IMR-90 (cell line): ENCODE results near the gene KCNK10. TPM values are rescaled to one million over a fixed set of nuclear protein-coding genes. Genes with fewer than 3 reads are reported as not detected.

Source experiments
- ATAC-seq: fragments of 200-7000 bp; cut with Tn5 transposase; 2 replicates; pipeline ENCODE4 v1.9.1; 2020; ENCODE audit warnings: low read depth, mild to moderate bottlenecking, moderate library complexity
- BruUV-seq: library from RNA; stranded (reverse); fragments of 400-500 nt; replicated peaks from 2 replicates; lab custom pipeline; 2021; lab: Mats Ljungman, UMichigan
- CTCF ChIA-PET: fragments of 300-600 bp; formaldehyde crosslinking; extraction: SDS; loops from one replicate; lab custom pipeline; 2021; ENCODE audit warnings: antibody characterized with exemption; lab: Yijun Ruan, JAX
- POLR2A ChIA-PET: fragments of 300-600 bp; sonication (Branson Sonifier 250); formaldehyde crosslinking; loops from one replicate; lab custom pipeline; 2022; ENCODE audit warnings: antibody characterized with exemption; ENCODE audit not compliant: unreplicated experiment; lab: Charles Lee
- DNase-seq: peaks from one replicate; pipeline ENCODE4 v3.0.0; 2013
- H2AFZ ChIP-seq: replicated peaks from 2 replicates; pipeline ENCODE3; 2013; ENCODE audit warnings: low read length, mild to moderate bottlenecking; ENCODE audit not compliant: poor library complexity
- H2AK5ac ChIP-seq: 2 replicates; pipeline ENCODE4 v1.6.1; 2013; ENCODE audit warnings: low read depth, low read length, inconsistent platforms
- H2AK9ac ChIP-seq: replicated peaks from 2 replicates; pipeline ENCODE3; 2013; ENCODE audit warnings: mild to moderate bottlenecking, low read depth, low read length, moderate library complexity; ENCODE audit not compliant: poor library complexity
- H2BK120ac ChIP-seq: 2 replicates; pipeline ENCODE4 v1.6.1; 2013; ENCODE audit warnings: low read depth, low read length, inconsistent platforms
- H2BK15ac ChIP-seq: 3 replicates; pipeline ENCODE4 v1.6.1; 2013; ENCODE audit warnings: low read depth, low read length, inconsistent platforms
- H2BK20ac ChIP-seq: 2 replicates; pipeline ENCODE4 v1.6.1; 2013; ENCODE audit warnings: low read depth, mild to moderate bottlenecking, inconsistent platforms, low read length, moderate library complexity
- H2BK5ac ChIP-seq: 2 replicates; pipeline ENCODE4 v1.6.1; 2013; ENCODE audit warnings: mild to moderate bottlenecking, low read depth, low read length, inconsistent platforms; ENCODE audit not compliant: poor library complexity, severe bottlenecking
- H3K14ac ChIP-seq: replicated peaks from 2 replicates; pipeline ENCODE4 v1.6.1; 2013; ENCODE audit warnings: low read depth, low read length, inconsistent platforms
- H3K18ac ChIP-seq: 2 replicates; pipeline ENCODE4 v1.6.1; 2013; ENCODE audit warnings: low read depth, low read length, control low read depth
- H3K23ac ChIP-seq: 2 replicates; pipeline ENCODE4 v1.6.1; 2013; ENCODE audit warnings: low read depth, low read length, inconsistent platforms
- H3K27ac ChIP-seq: 2 replicates; pipeline ENCODE4 v1.5.1; 2013; ENCODE audit warnings: mild to moderate bottlenecking, control low read depth, low read length; ENCODE audit not compliant: insufficient read depth
- H3K27me3 ChIP-seq: 2 replicates; pipeline ENCODE4 v1.6.1; 2013; ENCODE audit warnings: low read length; ENCODE audit not compliant: control insufficient read depth, insufficient read depth
- H3K36me3 ChIP-seq: 2 replicates; pipeline ENCODE4 v1.6.1; 2013; ENCODE audit warnings: low read length, mixed read lengths; ENCODE audit not compliant: control insufficient read depth, insufficient read depth
- H3K4ac ChIP-seq: 2 replicates; pipeline ENCODE4 v1.6.1; 2013; ENCODE audit warnings: low read depth, low read length, inconsistent platforms
- H3K4me1 ChIP-seq: 2 replicates; pipeline ENCODE4 v1.6.1; 2013; ENCODE audit warnings: low read length, mixed read lengths; ENCODE audit not compliant: control insufficient read depth, insufficient read depth
- H3K4me2 ChIP-seq: 2 replicates; pipeline ENCODE4 v1.6.1; 2013; ENCODE audit warnings: low read depth, mild to moderate bottlenecking, control low read depth, low read length, moderate library complexity
- H3K4me3 ChIP-seq: 2 replicates; pipeline ENCODE4 v1.5.1; 2013; ENCODE audit warnings: low read depth, mild to moderate bottlenecking, control low read depth, low read length, moderate library complexity; ENCODE audit not compliant: insufficient read depth
- H3K56ac ChIP-seq: 2 replicates; pipeline ENCODE4 v1.6.1; 2013; ENCODE audit warnings: low read length, inconsistent platforms; ENCODE audit not compliant: insufficient read depth; ENCODE audit errors: extremely low read depth
- H3K79me1 ChIP-seq, 2 experiments: 2 replicates each; pipeline ENCODE4 v1.6.1; 2013; ENCODE audit warnings: low read length in 2 of 2, inconsistent platforms in 1 of 2, low read depth in 1 of 2
- H3K9ac ChIP-seq: 2 replicates; pipeline ENCODE4 v1.6.1; 2013; ENCODE audit warnings: low read depth, low read length, control low read depth
- H3K9me1 ChIP-seq: 2 replicates; pipeline ENCODE4 v1.6.1; 2013; ENCODE audit warnings: low read length, inconsistent platforms; ENCODE audit not compliant: insufficient read depth
- H3K9me3 ChIP-seq: 2 replicates; pipeline ENCODE4 v1.6.1; 2013; ENCODE audit warnings: low read length; ENCODE audit not compliant: control insufficient read depth, insufficient read depth
- H4K20me1 ChIP-seq: 2 replicates; pipeline ENCODE4 v1.6.1; 2013; ENCODE audit warnings: low read length, inconsistent platforms; ENCODE audit not compliant: insufficient read depth
- H4K5ac ChIP-seq: 2 replicates; pipeline ENCODE4 v1.6.1; 2013; ENCODE audit warnings: mild to moderate bottlenecking, low read depth, low read length, control low read depth
- H4K8ac ChIP-seq, 2 experiments: 2 replicates each; pipeline ENCODE4 v1.6.1; 2013; ENCODE audit warnings: low read depth in 2 of 2, low read length in 2 of 2, control low read depth in 1 of 2, inconsistent platforms in 1 of 2
- H4K91ac ChIP-seq: 2 replicates; pipeline ENCODE4 v1.6.1; 2013; ENCODE audit warnings: low read depth, low read length, inconsistent platforms; ENCODE audit not compliant: insufficient read depth
- BHLHE40 ChIP-seq: fragments of 150-350 bp; IDR thresholded peaks from 2 replicates; pipeline ENCODE4 v1.6.1; 2016; ENCODE audit warnings: mild to moderate bottlenecking, low read depth, low read length
- MXI1 ChIP-seq: IDR thresholded peaks from 2 replicates; pipeline ENCODE4 v1.6.1; 2012; ENCODE audit warnings: low read depth, mild to moderate bottlenecking, low read length, moderate library complexity, borderline replicate concordance
- RCOR1 ChIP-seq: IDR thresholded peaks from 2 replicates; pipeline ENCODE4 v1.6.1; 2012; ENCODE audit warnings: mild to moderate bottlenecking, low read length, improper control_type of control experiment; ENCODE audit not compliant: insufficient replicate concordance
- dilution Hi-C: fragments of 300-500 bp; cut with HindIII; formaldehyde crosslinking; loops from one replicate; pipeline ENCODE4 v1.14.3; 2018; ENCODE audit warnings: low sequenced_read_pairs; ENCODE audit not compliant: unreplicated experiment
- in situ Hi-C: fragments of 300-500 bp; cut with MboI; formaldehyde crosslinking; loops from 3 replicates; pipeline ENCODE4 v1.14.3; 2019; ENCODE audit warnings: low sequenced_read_pairs, inconsistent platforms, mixed read lengths
- intact Hi-C: fragments of 100-400 bp; cut with micrococcal nuclease; formaldehyde crosslinking; loops from 2 replicates; pipeline ENCODE4 v1.10.0; 2022
- polyA plus RNA-seq, 3 experiments: library from polyadenylated mRNA; depleted of rRNA; stranded (reverse); fragments of >200 nt; gene quantifications; 2 replicates each; pipeline ENCODE4 v1.2.3, GENCODE V29; 2012; ENCODE audit warnings: low replicate concordance in 1 of 3
- total RNA-seq: library from RNA; depleted of rRNA; stranded (reverse); fragments of >200 nt; gene quantifications from 2 replicates; pipeline ENCODE4 v1.2.3, GENCODE V29; 2012
- TF ChIP-seq, protein P1 (sequence below): fragments of 150-350 bp; IDR thresholded peaks from 2 replicates; pipeline ENCODE4 v1.6.1; 2017; ENCODE audit warnings: mild to moderate bottlenecking, antibody characterized with exemption, low read length, low read depth
- TF ChIP-seq, protein P2 (sequence below): fragments of 150-350 bp; IDR thresholded peaks from 2 replicates; pipeline ENCODE4 v1.6.1; 2016; ENCODE audit warnings: low read depth, mild to moderate bottlenecking, low read length, moderate library complexity, borderline replicate concordance

KCNK10 gene
- total and polyA plus RNA-seq, 2 of the 4 experiments (the other 2 are of a cell fraction): not detected

DNA sequence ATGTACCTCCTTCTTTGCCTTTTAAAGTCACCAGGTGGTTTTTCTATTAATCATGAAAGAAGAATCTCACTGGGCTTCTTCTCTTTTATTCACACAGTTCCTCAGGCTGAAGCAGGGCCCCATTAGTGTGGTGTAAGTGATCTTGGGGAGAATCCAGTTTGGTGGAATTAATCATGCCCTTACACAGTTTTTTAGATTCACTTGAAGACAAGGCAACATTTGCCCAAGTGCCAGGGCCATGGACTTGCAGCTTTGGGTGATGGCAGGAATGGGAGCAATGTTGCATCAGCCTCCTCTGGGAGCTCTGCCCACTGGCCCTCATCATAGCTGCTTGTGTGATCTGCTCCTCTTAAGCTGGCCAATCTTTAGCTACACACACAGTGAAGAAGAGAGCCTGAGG lies 33.8 kb downstream of the KCNK10 start:
- no peaks in the 10 kb centered on the region for H3K79me1 ChIP-seq
- DNase-seq: peak; percentile 13
- H3K27ac ChIP-seq: no peak overlapping the region
- ATAC-seq: no peak; the same call in 1 of the 2 replicates
- no peaks in the 10 kb centered on the region for H3K27me3 ChIP-seq
- H3K4ac ChIP-seq: no peak overlapping the region
- in situ Hi-C loops: no loop called here
- H2BK120ac ChIP-seq: no peak overlapping the region
- H2BK20ac ChIP-seq: no peak overlapping the region
- H3K9me3 ChIP-seq: no peaks in the 10 kb centered on the region
- no peaks in the 10 kb centered on the region for H3K36me3 ChIP-seq
- H3K14ac ChIP-seq: no peak overlapping the region
- BruUV-seq: no TSS peak
- H3K9me1 ChIP-seq: no peaks in the 10 kb centered on the region
- no peak overlapping the region for H2AFZ ChIP-seq
- H3K4me3 ChIP-seq: no peak overlapping the region
- TF ChIP-seq MXI1 (no peak), BHLHE40 (no peak), RCOR1 (no peak)
- TF ChIP-seq, protein P1, sequence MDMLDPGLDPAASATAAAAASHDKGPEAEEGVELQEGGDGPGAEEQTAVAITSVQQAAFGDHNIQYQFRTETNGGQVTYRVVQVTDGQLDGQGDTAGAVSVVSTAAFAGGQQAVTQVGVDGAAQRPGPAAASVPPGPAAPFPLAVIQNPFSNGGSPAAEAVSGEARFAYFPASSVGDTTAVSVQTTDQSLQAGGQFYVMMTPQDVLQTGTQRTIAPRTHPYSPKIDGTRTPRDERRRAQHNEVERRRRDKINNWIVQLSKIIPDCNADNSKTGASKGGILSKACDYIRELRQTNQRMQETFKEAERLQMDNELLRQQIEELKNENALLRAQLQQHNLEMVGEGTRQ: no peak
- TF ChIP-seq, protein P2, sequence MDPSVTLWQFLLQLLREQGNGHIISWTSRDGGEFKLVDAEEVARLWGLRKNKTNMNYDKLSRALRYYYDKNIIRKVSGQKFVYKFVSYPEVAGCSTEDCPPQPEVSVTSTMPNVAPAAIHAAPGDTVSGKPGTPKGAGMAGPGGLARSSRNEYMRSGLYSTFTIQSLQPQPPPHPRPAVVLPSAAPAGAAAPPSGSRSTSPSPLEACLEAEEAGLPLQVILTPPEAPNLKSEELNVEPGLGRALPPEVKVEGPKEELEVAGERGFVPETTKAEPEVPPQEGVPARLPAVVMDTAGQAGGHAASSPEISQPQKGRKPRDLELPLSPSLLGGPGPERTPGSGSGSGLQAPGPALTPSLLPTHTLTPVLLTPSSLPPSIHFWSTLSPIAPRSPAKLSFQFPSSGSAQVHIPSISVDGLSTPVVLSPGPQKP: no peak
- H4K5ac ChIP-seq: no peak overlapping the region
- no peak overlapping the region for H4K91ac ChIP-seq
- no peak overlapping the region for H3K9ac ChIP-seq
- H3K18ac ChIP-seq: no peak overlapping the region
- CTCF ChIA-PET: no interaction called here
- H4K8ac ChIP-seq: no peak overlapping the region
- H3K4me2 ChIP-seq: no peak overlapping the region
- POLR2A ChIA-PET: no interaction called here
- H3K23ac ChIP-seq: no peak overlapping the region
- H2BK15ac ChIP-seq: no peak overlapping the region
- H3K56ac ChIP-seq: no peak overlapping the region
- no peak overlapping the region for H2AK5ac ChIP-seq
- H3K4me1 ChIP-seq: no peaks in the 10 kb centered on the region
- H4K20me1 ChIP-seq: no peaks in the 10 kb centered on the region
- intact Hi-C loops: no loop called here
- H2AK9ac ChIP-seq: no peak overlapping the region
- H2BK5ac ChIP-seq: no peak overlapping the region
- dilution Hi-C loops: no loop called here
